Thyroid gland (tissue), 4 donors: ENCODE measurements around the gene POU2F2. TPM values are rescaled to one million over a fixed set of nuclear protein-coding genes. Genes with fewer than 3 reads are reported as not detected.

Experiments
- DNase-seq, 2 donors: peaks; one replicate each; pipeline ENCODE4 v3.0.0-alpha.2; 2019
- H3K27ac ChIP-seq, 3 donors: fragments of 200-600 bp; sonication (generic); 1 replicate in 2 of 3; 2 replicates in 1 of 3; pipeline ENCODE4 v1.5.1; 2016 to 2019; ENCODE audit warnings: mild to moderate bottlenecking in 1 of 3, moderate library complexity in 1 of 3
- H3K27me3 ChIP-seq: fragments of 200-600 bp; sonication (generic); one replicate; pipeline ENCODE4 v1.5.1; 2019
- H3K36me3 ChIP-seq, 2 donors: fragments of 200-600 bp; sonication (generic); one replicate each; pipeline ENCODE4 v1.5.1; 2016 to 2019
- H3K4me1 ChIP-seq, 2 donors: fragments of 200-600 bp; sonication (generic); one replicate each; pipeline ENCODE4 v1.5.1; 2017 to 2019
- H3K4me3 ChIP-seq, 3 donors: fragments of 200-600 bp; sonication (generic); replicated peaks in 1 of 3; 1 replicate in 2 of 3; 2 replicates in 1 of 3; pipeline ENCODE4 v1.5.1; 2016; ENCODE audit warnings: mild to moderate bottlenecking in 1 of 3
- H3K9me3 ChIP-seq: fragments of 200-600 bp; sonication (generic); one replicate; pipeline ENCODE4 v1.5.1; 2017
- POLR2A ChIP-seq, 2 donors: fragments of 450-650 bp; IDR thresholded peaks; one replicate each; pipeline ENCODE4 v1.6.1; 2017; ENCODE audit warnings: antibody characterized with exemption in 2 of 2, mild to moderate bottlenecking in 2 of 2, moderate library complexity in 1 of 2
- WGBS, 2 donors: methylation state at CpG; one replicate each; pipeline ENCODE4 v1.1.5; 2017; 5-methylcytosine and 5-hydroxymethylcytosine counted together
- intact Hi-C: fragments of 100-400 bp; cut with DNase I; formaldehyde crosslinking; loops from one replicate; pipeline ENCODE4 v1.15.1; 2023
- total RNA-seq, 4 donors: library from RNA; depleted of rRNA; stranded (reverse); fragments of >200 nt; gene quantifications; one replicate each; pipeline ENCODE4 v1.2.3, GENCODE V29; 2016
- TF ChIP-seq, protein P1 (sequence below), 6 experiments: fragments of 200-600 bp in 3 of 6; fragments of 450-650 bp in 3 of 6; sonication (generic) in 3 of 6; IDR thresholded peaks; one replicate each; pipeline ENCODE4 v1.5.1; 2016 to 2019; ENCODE audit warnings: antibody characterized with exemption in 6 of 6, mild to moderate bottlenecking in 2 of 6, inconsistent platforms in 1 of 6, moderate library complexity in 1 of 6

Gene POU2F2
- total RNA-seq, 4 donors from 2014 or later: 0.11 to 0.49 (median 0.15) TPM

DNA sequence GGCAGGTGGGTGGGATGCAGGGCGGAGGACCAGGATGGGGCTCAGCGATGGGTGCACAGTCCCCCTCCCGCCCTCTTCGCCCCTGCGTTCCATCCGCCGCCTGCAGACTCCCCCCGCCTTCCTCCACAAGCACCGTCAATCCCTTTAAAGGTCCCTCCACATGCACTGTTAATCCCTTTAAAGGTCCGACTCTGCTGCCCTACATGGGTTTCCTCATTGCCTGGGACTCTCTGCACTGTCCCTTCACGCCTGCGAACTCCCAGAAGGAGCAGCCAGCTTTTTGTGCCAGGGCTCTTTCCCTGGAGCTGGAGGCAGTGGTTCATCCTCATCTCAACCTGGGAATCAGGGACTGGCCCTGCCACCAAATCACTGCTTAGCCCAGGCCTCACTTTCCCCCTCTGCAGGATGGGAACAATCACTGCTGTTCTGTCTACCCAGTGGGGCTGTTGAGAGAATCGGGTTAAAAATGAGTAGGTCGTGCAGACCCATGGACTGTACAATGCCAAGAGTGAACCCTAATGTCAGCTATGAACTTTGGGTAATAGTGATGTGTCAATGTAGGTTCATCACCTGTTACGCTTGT, 35.9 kb downstream of the POU2F2 start:
- DNase-seq: no peak
- WGBS, 2 donors: 29 to 41% methylated on average over 14 to 15 of the region's 15 CpGs
- peaks cover 10% of the 10 kb centered on the region for H3K27me3 ChIP-seq
- no peaks in the 10 kb centered on the region for H3K36me3 ChIP-seq
- no peaks in the 10 kb centered on the region for H3K9me3 ChIP-seq
- no peaks in the 10 kb centered on the region for H3K4me1 ChIP-seq
- intact Hi-C loops: no loop called here
- TF ChIP-seq POLR2A (IDR thresholded peaks at IDR 0.05): no peak
- TF ChIP-seq, protein P1, sequence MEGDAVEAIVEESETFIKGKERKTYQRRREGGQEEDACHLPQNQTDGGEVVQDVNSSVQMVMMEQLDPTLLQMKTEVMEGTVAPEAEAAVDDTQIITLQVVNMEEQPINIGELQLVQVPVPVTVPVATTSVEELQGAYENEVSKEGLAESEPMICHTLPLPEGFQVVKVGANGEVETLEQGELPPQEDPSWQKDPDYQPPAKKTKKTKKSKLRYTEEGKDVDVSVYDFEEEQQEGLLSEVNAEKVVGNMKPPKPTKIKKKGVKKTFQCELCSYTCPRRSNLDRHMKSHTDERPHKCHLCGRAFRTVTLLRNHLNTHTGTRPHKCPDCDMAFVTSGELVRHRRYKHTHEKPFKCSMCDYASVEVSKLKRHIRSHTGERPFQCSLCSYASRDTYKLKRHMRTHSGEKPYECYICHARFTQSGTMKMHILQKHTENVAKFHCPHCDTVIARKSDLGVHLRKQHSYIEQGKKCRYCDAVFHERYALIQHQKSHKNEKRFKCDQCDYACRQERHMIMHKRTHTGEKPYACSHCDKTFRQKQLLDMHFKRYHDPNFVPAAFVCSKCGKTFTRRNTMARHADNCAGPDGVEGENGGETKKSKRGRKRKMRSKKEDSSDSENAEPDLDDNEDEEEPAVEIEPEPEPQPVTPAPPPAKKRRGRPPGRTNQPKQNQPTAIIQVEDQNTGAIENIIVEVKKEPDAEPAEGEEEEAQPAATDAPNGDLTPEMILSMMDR (IDR thresholded peaks at IDR 0.05): no peak
- H3K27ac ChIP-seq: no peak overlapping the region
- no peak overlapping the region for H3K4me3 ChIP-seq

DNA sequence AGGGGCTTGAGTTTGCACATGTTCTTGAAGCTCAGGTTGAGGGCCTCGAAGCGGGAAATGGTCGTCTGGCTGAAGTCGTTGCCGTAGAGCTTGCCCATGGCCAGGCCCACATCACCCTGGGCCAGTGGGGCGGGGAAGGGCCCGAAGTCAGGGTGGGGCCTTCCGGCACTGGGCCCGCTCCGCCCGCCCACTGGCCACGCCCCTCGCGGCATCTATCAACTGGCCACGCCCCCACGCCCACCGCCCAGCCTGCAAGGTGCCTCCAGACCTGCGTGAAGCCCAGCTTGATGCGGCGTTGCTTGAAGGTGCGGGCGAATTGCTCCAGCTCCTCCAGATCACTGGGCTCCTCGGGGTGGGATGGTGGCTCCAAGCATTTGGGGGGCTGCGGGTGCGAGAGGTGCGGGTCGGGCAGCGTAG, 36.4 kb downstream of the POU2F2 start:
- WGBS, 2 donors: 7 to 22% methylated on average over 3 to 16 of the region's 28 CpGs
- intact Hi-C loops: no loop called here
- no peaks in the 10 kb centered on the region for H3K4me1 ChIP-seq
- TF ChIP-seq, protein P1 (IDR thresholded peaks at IDR 0.05): no peak
- TF ChIP-seq POLR2A (IDR thresholded peaks at IDR 0.05): no peak
- H3K36me3 ChIP-seq: no peaks in the 10 kb centered on the region
- H3K9me3 ChIP-seq: no peaks in the 10 kb centered on the region
- peaks cover 10% of the 10 kb centered on the region for H3K27me3 ChIP-seq
- no peak overlapping the region for H3K27ac ChIP-seq
- no peak for DNase-seq
- H3K4me3 ChIP-seq: no peak overlapping the region

GRCh38 chr19:42095142-42095813, 37.0 kb downstream of the POU2F2 start:
- TF ChIP-seq, protein P1 (IDR thresholded peaks at IDR 0.05): no peak
- TF ChIP-seq POLR2A (IDR thresholded peaks at IDR 0.05): no peak
- intact Hi-C loops: no loop called here
- peaks cover 10% of the 10 kb centered on the region for H3K27me3 ChIP-seq
- DNase-seq: no peak
- H3K4me1 ChIP-seq: no peaks in the 10 kb centered on the region
- H3K36me3 ChIP-seq: no peaks in the 10 kb centered on the region
- no peak overlapping the region for H3K4me3 ChIP-seq
- no peak overlapping the region for H3K27ac ChIP-seq
- WGBS, 2 donors: 80 to 88% methylated on average over 6 to 10 of the region's 36 CpGs
- no peaks in the 10 kb centered on the region for H3K9me3 ChIP-seq

- Histone ChIP-seq H3K4me3 (no peak overlapping the region), H3K27me3 (peaks cover 10% of the 10 kb centered on the region), H3K9me3 (no peaks in the 10 kb centered on the region), H3K27ac (no peak overlapping the region), H3K36me3 (no peaks in the 10 kb centered on the region), H3K4me1 (no peaks in the 10 kb centered on the region)
- no peak for DNase-seq
- WGBS, 2 donors: 39% methylated on average over 4 of the region's 4 CpGs
- no peak for TF ChIP-seq POLR2A (IDR thresholded peaks at IDR 0.05)
- TF ChIP-seq, protein P1 (IDR thresholded peaks at IDR 0.05): no peak
- intact Hi-C loops: no loop called here
Observed at GRCh38 chr19:42093926-42094325, 38.3 kb downstream of the POU2F2 start.

DNA sequence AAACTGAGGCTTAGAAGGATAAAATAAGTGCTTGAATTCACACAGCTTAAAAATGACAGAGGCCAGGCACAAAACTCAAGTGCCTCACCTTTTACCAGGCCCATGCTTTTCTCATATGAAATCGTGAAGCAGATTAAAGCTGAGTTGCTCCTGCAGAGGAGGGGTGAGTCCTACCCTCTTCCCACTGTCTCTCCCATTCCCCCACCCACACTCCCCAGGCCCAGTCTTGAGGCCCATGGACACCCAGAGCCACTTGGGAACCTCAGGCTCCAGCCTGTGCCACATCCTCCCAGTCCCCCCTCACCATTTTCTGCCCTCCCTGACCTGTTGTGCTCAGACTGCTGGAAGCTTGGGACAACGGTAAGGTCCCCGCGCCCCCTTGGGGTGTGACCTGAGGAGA, 38.7 kb downstream of the POU2F2 start:
- Histone ChIP-seq H3K4me1 (no peaks in the 10 kb centered on the region), H3K27ac (no peak overlapping the region), H3K36me3 (no peaks in the 10 kb centered on the region), H3K27me3 (peaks cover 10% of the 10 kb centered on the region), H3K4me3 (no peak overlapping the region), H3K9me3 (no peaks in the 10 kb centered on the region)
- 47 to 59% methylated on average over 4 of the region's 4 CpGs for WGBS, 2 donors
- DNase-seq: no peak
- TF ChIP-seq POLR2A (IDR thresholded peaks at IDR 0.05): no peak
- TF ChIP-seq, protein P1 (IDR thresholded peaks at IDR 0.05): no peak
- intact Hi-C loops: no loop called here
